HG03135 (cell line): Measurements from ENCODE around the gene CALR3.
A peak's percentile ranks its signal among the peaks of the same experiment; 100 is the strongest.
"Not testable (repeated sequence)": the region's sequence is repeated elsewhere in the genome, so short reads cannot be mapped to it uniquely, and the experiment has no call there.

Source experiments
- ATAC-seq: cut with Tn5 transposase; IDR thresholded peaks from one replicate; pipeline ENCODE4 v1.9.1; 2021; ENCODE audit warnings: mild to moderate bottlenecking, moderate library complexity; ENCODE audit not compliant: unreplicated experiment

CALR3 gene

GRCh38 chr19:16495982-16496612 lies at the start of gene CALR3, which contains the start of gene C19orf44:
Gene CALR3, minus strand, starts transcription at chr19:16496167. Its CDS starts 38 bp downstream, at chr19:16496129.
Gene C19orf44, plus strand, starts transcription at chr19:16496394. Its CDS starts 4,399 bp downstream, at chr19:16500793.
- peak; percentile 98 for ATAC-seq

GRCh38 chr19:16544473-16545231 lies 48.7 kb upstream of the CALR3 start:
- no peak for ATAC-seq

GRCh38 chr19:16543734-16544133 lies 47.8 kb upstream of the CALR3 start:
- not testable (repeated sequence) for ATAC-seq

- ATAC-seq, result no peak
Observed at GRCh38 chr19:16542910-16543472, 47.0 kb upstream of the CALR3 start.

- ATAC-seq, result peak; percentile 68
Observed at GRCh38 chr19:16542045-16542909, 46.3 kb upstream of the CALR3 start, which contains the start of gene CHERP. Gene CHERP, minus strand, starts transcription at chr19:16542437. Its CDS starts 59 bp downstream, at chr19:16542378.

- peak; percentile 3 for ATAC-seq
Observed at GRCh38 chr19:16541526-16542044, 45.6 kb upstream of the CALR3 start.

GRCh38 chr19:16540948-16541347 lies 45.0 kb upstream of the CALR3 start:
- ATAC-seq, result no peak

GRCh38 chr19:16537111-16537510 lies 41.1 kb upstream of the CALR3 start:
- ATAC-seq, result no peak

GRCh38 chr19:16536130-16536529 lies 40.2 kb upstream of the CALR3 start:
- ATAC-seq, result no peak

GRCh38 chr19:16535381-16535780 lies 39.4 kb upstream of the CALR3 start:
- no peak for ATAC-seq

GRCh38 chr19:16532440-16533234 lies 36.7 kb upstream of the CALR3 start:
- ATAC-seq, result no peak

- no peak for ATAC-seq
Observed at GRCh38 chr19:16531380-16531669, 35.4 kb upstream of the CALR3 start.

GRCh38 chr19:16530540-16531379 lies 34.8 kb upstream of the CALR3 start:
- ATAC-seq, result no peak

GRCh38 chr19:16529466-16530144 lies 33.6 kb upstream of the CALR3 start:
- no peak for ATAC-seq

GRCh38 chr19:16527971-16528521 lies 32.1 kb upstream of the CALR3 start:
- no peak for ATAC-seq

- no peak for ATAC-seq
Observed at GRCh38 chr19:16527334-16527935, 31.5 kb upstream of the CALR3 start.

- no peak for ATAC-seq
Observed at GRCh38 chr19:16525751-16526481, 29.9 kb upstream of the CALR3 start.
